SK-N-SH (cell line): ENCODE data around the gene GUCY1A2. TPM values are rescaled to one million over a fixed set of nuclear protein-coding genes. Genes with fewer than 3 reads are reported as not detected.

ENCODE experiments used
- CTCF ChIA-PET: fragments of 300-600, 350-600 bp; formaldehyde crosslinking; extraction: SDS; loops from one replicate; lab custom pipeline; 2021; lab: Yijun Ruan, JAX
- POLR2A ChIA-PET: fragments of 350-600 bp; sonication (Branson Sonifier 250); formaldehyde crosslinking; extraction: SDS; loops from one replicate; lab custom pipeline; 2020; ENCODE audit warnings: antibody characterized with exemption, inconsistent platforms; lab: Yijun Ruan, JAX
- DNase-seq: peaks from one replicate; pipeline ENCODE4 v3.0.0; 2012
- H2AFZ ChIP-seq: fragments of 200-600 bp; sonication (generic); 2 replicates; pipeline ENCODE4 v1.8.1; 2016; ENCODE audit warnings: antibody characterized with exemption, mild to moderate bottlenecking, low read depth
- H3F3A ChIP-seq: fragments of 200-600 bp; sonication (generic); replicated peaks from 2 replicates; pipeline ENCODE3; 2016; ENCODE audit warnings: antibody characterized with exemption, mild to moderate bottlenecking; ENCODE audit not compliant: insufficient read depth
- H3K27ac ChIP-seq, 2 experiments: fragments of 200-500 bp in 1 of 2; fragments of 200-600 bp in 1 of 2; sonication (Bioruptor generic) in 1 of 2; sonication (generic), shearing (Covaris generic) in 1 of 2; 2 replicates each; pipeline versions ENCODE4 v1.5.1 to v1.6.1; 2014 to 2016; ENCODE audit warnings: low read depth in 2 of 2, inconsistent platforms in 1 of 2, low read length in 1 of 2, mild to moderate bottlenecking in 1 of 2, mixed read lengths in 1 of 2
- H3K27me3 ChIP-seq: fragments of 200-600 bp; sonication (generic), shearing (Covaris generic); 2 replicates; pipeline ENCODE4 v1.6.1; 2016; ENCODE audit warnings: mixed run types; ENCODE audit not compliant: insufficient read depth
- H3K36me3 ChIP-seq, 2 experiments: fragments of 200-500 bp in 1 of 2; fragments of 200-600 bp in 1 of 2; sonication (Bioruptor generic) in 1 of 2; sonication (generic) in 1 of 2; replicated peaks in 1 of 2; 2 replicates each; pipeline versions ENCODE3 to v1.5.1; 2014 to 2016; ENCODE audit warnings: low read length in 1 of 2, mild to moderate bottlenecking in 1 of 2; ENCODE audit not compliant: insufficient read depth in 2 of 2, control insufficient read depth in 1 of 2
- H3K4me1 ChIP-seq, 2 experiments: fragments of 200-500 bp in 1 of 2; fragments of 200-600 bp in 1 of 2; sonication (Bioruptor generic) in 1 of 2; sonication (generic), shearing (Covaris generic) in 1 of 2; 2 replicates each; pipeline versions ENCODE4 v1.5.1 to v1.6.1; 2014 to 2016; ENCODE audit warnings: low read depth in 1 of 2, low read length in 1 of 2, mixed run types in 1 of 2; ENCODE audit not compliant: insufficient read depth in 2 of 2, control insufficient read depth in 1 of 2
- H3K4me2 ChIP-seq: fragments of 200-600 bp; sonication (generic), shearing (Covaris generic); 2 replicates; pipeline ENCODE4 v1.6.1; 2017; ENCODE audit warnings: mixed run types
- H3K4me3 ChIP-seq, 2 experiments: fragments of 200-500 bp in 1 of 2; fragments of 200-600 bp in 1 of 2; sonication (Bioruptor generic) in 1 of 2; sonication (generic), shearing (Covaris generic) in 1 of 2; 2 replicates each; pipeline versions ENCODE4 v1.5.1 to v1.8.1; 2014 to 2016; ENCODE audit warnings: low read depth in 2 of 2, inconsistent platforms in 1 of 2, low read length in 1 of 2, mild to moderate bottlenecking in 1 of 2, mixed read lengths in 1 of 2, moderate library complexity in 1 of 2
- H3K79me2 ChIP-seq: fragments of 200-600 bp; sonication (generic); 2 replicates; pipeline ENCODE4 v1.8.1; 2017; ENCODE audit warnings: mild to moderate bottlenecking; ENCODE audit not compliant: insufficient read depth
- H3K9ac ChIP-seq: fragments of 200-600 bp; sonication (generic); 2 replicates; pipeline ENCODE4 v1.6.1; 2017; ENCODE audit warnings: mixed run types
- H3K9me2 ChIP-seq: fragments of 200-600 bp; sonication (generic); 2 replicates; pipeline ENCODE4 v1.6.1; 2017; ENCODE audit warnings: mixed run types
- H3K9me3 ChIP-seq: fragments of 200-600 bp; sonication (generic); 2 replicates; pipeline ENCODE4 v1.6.1; 2017; ENCODE audit warnings: mixed run types, mild to moderate bottlenecking, moderate library complexity
- H4K20me1 ChIP-seq: fragments of 200-600 bp; sonication (generic); 2 replicates; pipeline ENCODE4 v1.6.1; 2017; ENCODE audit warnings: mild to moderate bottlenecking, mixed run types; ENCODE audit not compliant: insufficient read depth
- CHD2 ChIP-seq: fragments of 150-350 bp; IDR thresholded peaks from 2 replicates; pipeline ENCODE4 v1.6.1; 2018; ENCODE audit warnings: low read length; ENCODE audit not compliant: partially characterized antibody
- ELF1 ChIP-seq: IDR thresholded peaks from 2 replicates; pipeline ENCODE4 v1.4.0; 2012
- EP300 ChIP-seq, 2 experiments: IDR thresholded peaks; 2 replicates each; pipeline versions ENCODE4 v1.4.0 to v1.6.1; 2012; ENCODE audit warnings: borderline replicate concordance in 1 of 2, low read depth in 1 of 2, low read length in 1 of 2
- EZH2phosphoT487 ChIP-seq: fragments of 200-600 bp; sonication (generic); IDR thresholded peaks from 2 replicates; pipeline ENCODE4 v1.6.1; 2017; ENCODE audit warnings: low read depth, mixed run types, mild to moderate bottlenecking, antibody characterized with exemption, moderate library complexity, borderline replicate concordance
- FOSL2 ChIP-seq: IDR thresholded peaks from 2 replicates; pipeline ENCODE4 v1.4.0; 2012; ENCODE audit warnings: low read depth, mild to moderate bottlenecking, moderate library complexity, borderline replicate concordance
- FOXJ3 ChIP-seq: sonication (generic); formaldehyde crosslinking; IDR thresholded peaks from 2 replicates; pipeline ENCODE4 v1.5.1; 2020; ENCODE audit warnings: mild to moderate bottlenecking, missing genetic modification reagents
- GABPA ChIP-seq: IDR thresholded peaks from 2 replicates; pipeline ENCODE4 v1.4.0; 2012; ENCODE audit warnings: low read depth, mild to moderate bottlenecking
- GATA2 ChIP-seq: sonication (generic); formaldehyde crosslinking; IDR thresholded peaks from 2 replicates; pipeline ENCODE4 v1.5.0; 2020; ENCODE audit warnings: mild to moderate bottlenecking, missing genetic modification reagents
- JUND ChIP-seq: IDR thresholded peaks from 2 replicates; pipeline ENCODE4 v1.4.0; 2012
- MEF2A ChIP-seq: IDR thresholded peaks from 2 replicates; pipeline ENCODE4 v1.4.0; 2012; ENCODE audit warnings: low read depth, borderline replicate concordance
- NRF1 ChIP-seq: IDR thresholded peaks from 2 replicates; pipeline ENCODE4 v1.6.1; 2012; ENCODE audit warnings: low read depth, mild to moderate bottlenecking, low read length
- POLR2AphosphoS5 ChIP-seq: IDR thresholded peaks from 2 replicates; pipeline ENCODE4 v1.6.1; 2012; ENCODE audit warnings: low read depth, low read length
- RAD21 ChIP-seq: IDR thresholded peaks from 2 replicates; pipeline ENCODE4 v1.6.1; 2012; ENCODE audit warnings: mild to moderate bottlenecking, low read length
- RCOR1 ChIP-seq: fragments of 150-350 bp; IDR thresholded peaks from 2 replicates; pipeline ENCODE4 v1.6.1; 2017; ENCODE audit warnings: antibody characterized with exemption, low read length
- RXRA ChIP-seq: IDR thresholded peaks from 2 replicates; pipeline ENCODE4 v1.4.0; 2012; ENCODE audit warnings: low read depth, mild to moderate bottlenecking, borderline replicate concordance
- SIN3A ChIP-seq: IDR thresholded peaks from 2 replicates; pipeline ENCODE4 v1.6.1; 2012; ENCODE audit warnings: low read depth, mild to moderate bottlenecking, low read length, moderate library complexity, borderline replicate concordance
- TAF1 ChIP-seq: IDR thresholded peaks from 2 replicates; pipeline ENCODE4 v1.6.1; 2012; ENCODE audit warnings: low read depth, mild to moderate bottlenecking, low read length, moderate library complexity, borderline replicate concordance
- TCF12 ChIP-seq: IDR thresholded peaks from 2 replicates; pipeline ENCODE4 v1.4.0; 2012
- TEAD4 ChIP-seq: IDR thresholded peaks from 2 replicates; pipeline ENCODE4 v1.4.0; 2012; ENCODE audit warnings: mild to moderate bottlenecking, borderline replicate concordance; ENCODE audit not compliant: insufficient read depth
- YY1 ChIP-seq: IDR thresholded peaks from 2 replicates; pipeline ENCODE4 v1.4.0; 2012; ENCODE audit warnings: low read depth, mild to moderate bottlenecking
- WGBS: methylation state at CpG from one replicate; pipeline ENCODE4 v1.1.6; 2017; ENCODE audit warnings: low lambda C conversion rate; 5-methylcytosine and 5-hydroxymethylcytosine counted together
- polyA plus RNA-seq, 3 experiments: library from polyadenylated mRNA; depleted of rRNA; stranded (reverse); fragments of >200 nt; gene quantifications; 2 replicates each; pipeline ENCODE4 v1.2.3, GENCODE V29; 2012
- TF ChIP-seq, protein P1 (sequence below): IDR thresholded peaks from 2 replicates; pipeline ENCODE4; 2012
- TF ChIP-seq, protein P2 (sequence below): fragments of 150-350 bp; IDR thresholded peaks from 2 replicates; pipeline ENCODE4 v1.6.1; 2017; ENCODE audit warnings: antibody characterized with exemption, low read length, low read depth, borderline replicate concordance
- TF ChIP-seq, protein P3 (sequence below): fragments of 150-350 bp; IDR thresholded peaks from 2 replicates; pipeline ENCODE4 v1.6.1; 2016; ENCODE audit warnings: mild to moderate bottlenecking, low read depth, low read length
- TF ChIP-seq, protein P4 (sequence below): IDR thresholded peaks from 2 replicates; pipeline ENCODE4 v1.4.0; 2012; ENCODE audit warnings: low read depth

The GUCY1A2 gene
- polyA plus RNA-seq, 1 of the 3 experiments (the other 2 are of a cell fraction) = 0.26 TPM

DNA sequence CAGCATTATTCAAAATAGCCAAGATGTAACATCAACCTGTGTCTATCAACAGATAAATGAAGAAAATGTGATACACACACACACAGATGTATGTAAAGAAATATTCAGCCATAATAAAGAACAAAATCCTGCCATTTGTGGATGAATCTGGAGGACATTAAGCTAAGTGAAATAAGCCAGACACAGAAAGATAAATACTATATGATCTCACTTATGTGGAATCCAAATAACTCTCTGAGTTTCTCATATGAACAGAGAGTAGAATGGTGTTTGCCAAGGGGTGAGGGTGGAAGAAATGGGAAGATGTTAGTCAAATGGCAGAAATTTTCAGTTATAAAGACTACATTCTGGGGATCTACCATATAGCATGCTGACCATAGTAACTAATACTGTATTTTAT, 224.2 kb downstream of the GUCY1A2 start:
- Histone ChIP-seq H2AFZ (no peak overlapping the region), H3F3A (peaks cover 4% of the 10 kb centered on the region), H3K4me3 (no peak overlapping the region), H3K27ac (peak overlapping the region in 1 of 2 experiments; percentile 67; a peak in 1 of 4 replicates), H3K36me3 (no peaks in the 10 kb centered on the region), H3K9ac (no peak overlapping the region), H3K4me2 (peak overlapping the region; percentile 9; the same call in 1 of the 2 replicates), H3K27me3 (no peaks in the 10 kb centered on the region), H3K4me1 (no peaks in the 10 kb centered on the region), H3K9me2 (no peaks in the 10 kb centered on the region), H4K20me1 (no peaks in the 10 kb centered on the region), H3K9me3 (peaks cover 2% of the 10 kb centered on the region; the same call in 1 of the 2 replicates), H3K79me2 (no peaks in the 10 kb centered on the region)
- CTCF ChIA-PET = interaction anchor here (0.6 kb wide), 1 partner anchor 782 kb away, joined by 3 read pairs; no protein-coding TSS in a partner anchor
- POLR2A ChIA-PET = no interaction called here
- no peak for DNase-seq
- TF ChIP-seq JUND (peak; percentile 81), RAD21 (no peak), SIN3A (no peak), TCF12 (peak; percentile 95), YY1 (peak; percentile 45; the same call in 1 of the 2 replicates), RXRA (no peak), MEF2A (no peak), TEAD4 (0 out of 2 replicates have a peak, but pooled peaks have one; percentile 35), POLR2AphosphoS5 (peak; percentile 29; the same call in 1 of the 2 replicates), EP300 (IDR thresholded peaks at IDR 0.05; ENCODE audit: borderline replicate concordance in 1 of 2, low read depth in 1 of 2, low read length in 1 of 2) (peak in 1 of 2 experiments; percentile 56; a peak in 1 of 4 replicates), FOSL2 (peak; percentile 23; the same call in 1 of the 2 replicates)
- TF ChIP-seq, protein P1, sequence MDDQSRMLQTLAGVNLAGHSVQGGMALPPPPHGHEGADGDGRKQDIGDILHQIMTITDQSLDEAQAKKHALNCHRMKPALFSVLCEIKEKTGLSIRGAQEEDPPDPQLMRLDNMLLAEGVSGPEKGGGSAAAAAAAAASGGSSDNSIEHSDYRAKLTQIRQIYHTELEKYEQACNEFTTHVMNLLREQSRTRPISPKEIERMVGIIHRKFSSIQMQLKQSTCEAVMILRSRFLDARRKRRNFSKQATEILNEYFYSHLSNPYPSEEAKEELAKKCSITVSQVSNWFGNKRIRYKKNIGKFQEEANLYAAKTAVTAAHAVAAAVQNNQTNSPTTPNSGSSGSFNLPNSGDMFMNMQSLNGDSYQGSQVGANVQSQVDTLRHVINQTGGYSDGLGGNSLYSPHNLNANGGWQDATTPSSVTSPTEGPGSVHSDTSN = peak; percentile 64; the same call in 1 of the 2 replicates

DNA sequence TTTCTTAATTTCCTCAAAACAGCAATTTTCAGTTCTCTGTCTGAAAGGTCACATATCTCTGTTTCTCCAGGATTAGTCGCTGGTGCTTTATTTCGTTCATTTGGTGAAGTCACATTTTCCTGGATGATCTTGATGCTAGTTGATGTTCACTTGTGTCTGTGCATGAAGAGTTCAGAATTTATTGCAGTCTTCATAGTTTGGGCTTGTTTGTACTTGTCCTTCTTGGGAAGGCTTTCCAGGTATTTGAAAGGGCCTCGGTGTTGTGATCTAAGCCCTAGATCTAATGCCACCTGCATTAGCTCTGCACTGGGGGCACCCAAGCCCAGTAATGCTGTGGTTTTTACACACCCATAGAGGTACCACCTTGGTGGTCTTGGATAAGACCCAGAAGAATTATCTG, 228.9 kb downstream of the GUCY1A2 start:
- Histone ChIP-seq H3K4me1 (no peaks in the 10 kb centered on the region), H3K9me2 (no peaks in the 10 kb centered on the region), H4K20me1 (no peaks in the 10 kb centered on the region), H3F3A (peaks cover 4% of the 10 kb centered on the region), H3K4me3 (no peak overlapping the region), H3K27me3 (no peaks in the 10 kb centered on the region), H3K9me3 (peaks cover 4% of the 10 kb centered on the region; the same call in 1 of the 2 replicates), H2AFZ (no peak overlapping the region), H3K4me2 (no peak overlapping the region), H3K9ac (no peak overlapping the region), H3K79me2 (no peaks in the 10 kb centered on the region), H3K36me3 (no peaks in the 10 kb centered on the region), H3K27ac (no peak overlapping the region)
- no peak for DNase-seq
- CTCF ChIA-PET = no interaction called here
- WGBS = 11% methylated on average over 3 of the region's 3 CpGs
- no peak for TF ChIP-seq FOXJ3
- no peak for TF ChIP-seq RCOR1
- TF ChIP-seq YY1 = no peak
- TF ChIP-seq GATA2 (CRISPR knock-in tag) = no peak
- TF ChIP-seq, protein P2, sequence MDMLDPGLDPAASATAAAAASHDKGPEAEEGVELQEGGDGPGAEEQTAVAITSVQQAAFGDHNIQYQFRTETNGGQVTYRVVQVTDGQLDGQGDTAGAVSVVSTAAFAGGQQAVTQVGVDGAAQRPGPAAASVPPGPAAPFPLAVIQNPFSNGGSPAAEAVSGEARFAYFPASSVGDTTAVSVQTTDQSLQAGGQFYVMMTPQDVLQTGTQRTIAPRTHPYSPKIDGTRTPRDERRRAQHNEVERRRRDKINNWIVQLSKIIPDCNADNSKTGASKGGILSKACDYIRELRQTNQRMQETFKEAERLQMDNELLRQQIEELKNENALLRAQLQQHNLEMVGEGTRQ = no peak
- no peak for TF ChIP-seq TAF1
- TF ChIP-seq, protein P3, sequence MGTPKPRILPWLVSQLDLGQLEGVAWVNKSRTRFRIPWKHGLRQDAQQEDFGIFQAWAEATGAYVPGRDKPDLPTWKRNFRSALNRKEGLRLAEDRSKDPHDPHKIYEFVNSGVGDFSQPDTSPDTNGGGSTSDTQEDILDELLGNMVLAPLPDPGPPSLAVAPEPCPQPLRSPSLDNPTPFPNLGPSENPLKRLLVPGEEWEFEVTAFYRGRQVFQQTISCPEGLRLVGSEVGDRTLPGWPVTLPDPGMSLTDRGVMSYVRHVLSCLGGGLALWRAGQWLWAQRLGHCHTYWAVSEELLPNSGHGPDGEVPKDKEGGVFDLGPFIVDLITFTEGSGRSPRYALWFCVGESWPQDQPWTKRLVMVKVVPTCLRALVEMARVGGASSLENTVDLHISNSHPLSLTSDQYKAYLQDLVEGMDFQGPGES = no peak
- no peak for TF ChIP-seq JUND
- TF ChIP-seq GABPA = no peak
- TF ChIP-seq MEF2A = no peak
- no peak for TF ChIP-seq ELF1
- TF ChIP-seq, protein P4, sequence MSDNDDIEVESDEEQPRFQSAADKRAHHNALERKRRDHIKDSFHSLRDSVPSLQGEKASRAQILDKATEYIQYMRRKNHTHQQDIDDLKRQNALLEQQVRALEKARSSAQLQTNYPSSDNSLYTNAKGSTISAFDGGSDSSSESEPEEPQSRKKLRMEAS = no peak
- no peak for TF ChIP-seq POLR2AphosphoS5
- TF ChIP-seq EZH2phosphoT487 = no peak
- TF ChIP-seq TCF12 = no peak
- TF ChIP-seq RAD21 = no peak
- TF ChIP-seq CHD2 = no peak
- TF ChIP-seq NRF1 = no peak
- POLR2A ChIA-PET = no interaction called here
